ENCODE data around the gene EPB41. TPM values are rescaled to one million over a fixed set of nuclear protein-coding genes. Genes with fewer than 3 reads are reported as not detected.
A peak's percentile ranks its signal among the peaks of the same experiment; 100 is the strongest.

EPB41 gene
- total and polyA plus RNA-seq, 2 of the 8 experiments (the other 6 are each of a cell fraction or from before 2014, with no cell fraction given): 36.7 to 109 TPM

DNA sequence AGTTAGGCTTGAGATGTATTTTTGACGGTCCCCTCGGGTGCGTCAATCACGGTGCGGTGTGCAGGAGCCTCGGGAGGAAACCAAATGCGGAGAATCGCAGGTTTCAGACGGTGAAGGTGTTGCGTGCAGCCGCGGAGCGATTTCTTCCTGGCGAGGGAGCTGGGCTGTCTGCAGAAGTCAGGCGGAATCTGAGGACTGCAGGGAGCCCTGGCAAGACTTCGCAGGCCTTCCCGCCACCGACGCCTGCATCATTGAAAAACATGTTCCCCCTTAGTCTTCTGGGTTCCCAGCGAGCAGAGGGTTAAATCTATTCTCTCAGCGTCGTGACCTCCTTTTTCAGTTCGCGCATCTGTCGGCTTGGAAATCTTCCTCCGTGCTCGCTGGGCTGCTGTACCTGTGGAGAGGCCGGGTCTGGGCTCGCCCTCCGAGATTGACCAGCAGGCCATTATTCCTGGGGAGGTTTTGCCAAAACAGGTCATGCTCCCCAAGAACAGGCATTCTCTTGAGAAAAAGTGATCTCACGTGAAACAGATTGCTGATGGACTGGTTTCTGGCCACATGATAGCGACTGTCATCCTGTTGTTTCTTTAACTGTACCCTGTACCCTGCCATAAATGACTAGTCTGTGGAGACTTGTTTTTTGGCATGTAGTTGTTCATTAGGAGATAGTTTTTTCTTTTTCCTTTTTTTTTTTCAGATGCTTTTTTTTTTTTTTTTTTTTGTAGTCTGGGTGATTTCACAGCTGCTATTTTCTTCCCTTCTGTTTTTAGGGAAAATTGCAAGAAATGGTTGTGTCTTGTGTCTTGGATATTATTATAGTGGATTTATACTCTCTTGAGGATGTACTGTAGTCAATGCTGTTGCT, 894 bp downstream of the EPB41 start (continued):
- TF ChIP-seq GTF2F1 (IDR thresholded peaks at IDR 0.05; ENCODE audit: borderline replicate concordance, low read depth, low read length) (no peak), TAF1 (IDR thresholded peaks at IDR 0.05; ENCODE audit: low read depth, low read length) (0 out of 2 replicates have a peak, but pooled peaks have one; percentile 42), MAFK (IDR thresholded peaks at IDR 0.05; ENCODE audit: low read depth, low read length) (no peak), GABPA (IDR thresholded peaks at IDR 0.05; ENCODE audit: borderline replicate concordance, insufficient read depth, low read length) (no peak), TCF12 (IDR thresholded peaks at IDR 0.05; ENCODE audit: low read depth, low read length) (no peak), SAP30 (IDR thresholded peaks at IDR 0.05; ENCODE audit: insufficient read depth, insufficient replicate concordance, low read length) (no peak), CEBPB (IDR thresholded peaks at IDR 0.05; ENCODE audit: low read depth, low read length) (no peak), ZNF274 (IDR thresholded peaks at IDR 0.05; ENCODE audit: borderline replicate concordance, extremely low read depth, low read length) (no peak), TAF7 (optimal IDR thresholded peaks at IDR 0.05; ENCODE audit: borderline replicate concordance, low read depth, low read length) (no peak), RBBP5 (IDR thresholded peaks at IDR 0.05; ENCODE audit: borderline replicate concordance, low read depth, low read length) (peak; percentile 78), E2F6 (IDR thresholded peaks at IDR 0.05) (peak; percentile 67), TEAD4 (IDR thresholded peaks at IDR 0.05; ENCODE audit: low read depth, low read length) (no peak), NRF1 (IDR thresholded peaks at IDR 0.05; ENCODE audit: low read depth, low read length) (no peak), RNF2 (IDR thresholded peaks at IDR 0.05; ENCODE audit: borderline replicate concordance, low read depth, low read length, missing control alignments, poor library complexity, severe bottlenecking) (no peak), BCL11A (IDR thresholded peaks at IDR 0.05; ENCODE audit: low read depth in 2 of 2, low read length in 2 of 2) (no peak), SIX5 (IDR thresholded peaks at IDR 0.05; ENCODE audit: low read depth, low read length) (no peak), KDM5A (IDR thresholded peaks at IDR 0.05; ENCODE audit: low read length) (no peak), TBP (IDR thresholded peaks at IDR 0.05; ENCODE audit: low read depth, low read length) (no peak; the same call in 1 of the 2 replicates), EP300 (IDR thresholded peaks at IDR 0.05; ENCODE audit: borderline replicate concordance in 1 of 2, low read depth in 2 of 2, low read length in 2 of 2) (no peak), CHD2 (IDR thresholded peaks at IDR 0.05; ENCODE audit: low read length) (no peak)
- TF ChIP-seq, protein P1, sequence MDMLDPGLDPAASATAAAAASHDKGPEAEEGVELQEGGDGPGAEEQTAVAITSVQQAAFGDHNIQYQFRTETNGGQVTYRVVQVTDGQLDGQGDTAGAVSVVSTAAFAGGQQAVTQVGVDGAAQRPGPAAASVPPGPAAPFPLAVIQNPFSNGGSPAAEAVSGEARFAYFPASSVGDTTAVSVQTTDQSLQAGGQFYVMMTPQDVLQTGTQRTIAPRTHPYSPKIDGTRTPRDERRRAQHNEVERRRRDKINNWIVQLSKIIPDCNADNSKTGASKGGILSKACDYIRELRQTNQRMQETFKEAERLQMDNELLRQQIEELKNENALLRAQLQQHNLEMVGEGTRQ (IDR thresholded peaks at IDR 0.05; ENCODE audit: low read length): no peak
